KMS-11 (cell line): ENCODE results near the gene CD1D.

Experiments
- H2AFZ ChIP-seq: fragments of 200-600 bp; sonication (generic); 2 replicates; pipeline ENCODE4 v1.6.1; 2016; ENCODE audit warnings: antibody characterized with exemption, mixed run types, low read depth
- H3K27ac ChIP-seq: fragments of 200-600 bp; sonication (generic); 2 replicates; pipeline ENCODE4 v1.6.1; 2016; ENCODE audit warnings: mild to moderate bottlenecking, mixed run types
- H3K27me3 ChIP-seq: fragments of 200-600 bp; sonication (generic); 2 replicates; pipeline ENCODE4 v1.6.1; 2017; ENCODE audit warnings: mild to moderate bottlenecking, low read depth, mixed run types, moderate library complexity; ENCODE audit not compliant: insufficient read depth
- H3K36me3 ChIP-seq: fragments of 200-600 bp; sonication (generic); 2 replicates; pipeline ENCODE4 v1.6.1; 2017; ENCODE audit warnings: mild to moderate bottlenecking, mixed run types; ENCODE audit not compliant: insufficient read depth
- H3K4me1 ChIP-seq: fragments of 200-600 bp; sonication (generic); 2 replicates; pipeline ENCODE4 v1.6.1; 2016; ENCODE audit warnings: mild to moderate bottlenecking, low read depth, mixed run types; ENCODE audit not compliant: poor library complexity, severe bottlenecking
- H3K4me2 ChIP-seq: fragments of 200-600 bp; sonication (generic); 2 replicates; pipeline ENCODE4 v1.7.0; 2016; ENCODE audit warnings: mild to moderate bottlenecking, mixed run types
- H3K4me3 ChIP-seq: fragments of 200-600 bp; sonication (generic); IDR thresholded peaks from 2 replicates; pipeline ENCODE4 v1.6.1; 2017; ENCODE audit warnings: low read depth, low read length, mixed read lengths; ENCODE audit not compliant: insufficient read depth
- H3K79me2 ChIP-seq: fragments of 200-600 bp; sonication (generic); 2 replicates; pipeline ENCODE4 v1.6.1; 2016; ENCODE audit warnings: low read depth, mixed run types; ENCODE audit not compliant: insufficient read depth
- H3K9ac ChIP-seq: fragments of 200-600 bp; sonication (generic); 2 replicates; pipeline ENCODE4 v1.6.1; 2016; ENCODE audit warnings: mild to moderate bottlenecking, mixed run types
- H4K20me1 ChIP-seq: fragments of 200-600 bp; sonication (generic); 2 replicates; pipeline ENCODE4 v1.6.1; 2016; ENCODE audit warnings: mild to moderate bottlenecking, mixed run types; ENCODE audit not compliant: insufficient read depth
- CTCF ChIP-seq: fragments of 200-600 bp; sonication (generic); conservative IDR thresholded peaks from 2 replicates; pipeline ENCODE4 v1.6.1; 2017; ENCODE audit warnings: low read depth, mild to moderate bottlenecking, antibody characterized with exemption, low read length, moderate library complexity, mixed read lengths

Gene CD1D

GRCh38 chr1:158146165-158146564, 34.5 kb upstream of the CD1D start:
- Histone ChIP-seq H3K27me3 (0 out of 2 replicates have a peak, but pooled peaks cover 3% of the 10 kb centered on the region), H4K20me1 (no peaks in the 10 kb centered on the region), H3K4me1 (peaks cover 11% of the 10 kb centered on the region), H3K4me3 (no peak overlapping the region), H3K4me2 (no peak overlapping the region), H3K36me3 (no peaks in the 10 kb centered on the region), H2AFZ (no peak overlapping the region), H3K27ac (no peak overlapping the region), H3K79me2 (no peaks in the 10 kb centered on the region), H3K9ac (no peak overlapping the region)
- no peak for TF ChIP-seq CTCF

DNA sequence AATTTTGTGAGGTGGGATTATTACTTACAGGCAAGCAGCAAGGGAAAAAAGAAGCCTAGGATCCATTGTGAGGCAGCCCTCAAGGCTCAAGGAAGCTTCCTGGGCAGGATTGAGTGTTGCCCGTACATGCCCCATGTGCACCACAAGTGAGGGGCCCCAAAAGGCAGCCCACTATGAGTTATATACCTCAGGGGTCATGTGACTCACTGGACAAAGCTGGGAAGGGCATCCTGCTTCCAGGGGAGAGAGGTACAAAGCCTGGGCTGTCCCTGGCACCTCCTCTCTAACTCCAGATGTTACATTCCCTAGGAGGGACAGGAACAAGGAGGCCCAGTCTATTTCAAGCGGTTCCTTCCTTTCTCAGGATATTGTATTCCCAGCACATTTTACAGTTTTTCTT, 34.0 kb upstream of the CD1D start:
- Histone ChIP-seq H3K9ac (no peak overlapping the region), H4K20me1 (no peaks in the 10 kb centered on the region), H3K4me3 (no peak overlapping the region), H3K79me2 (no peaks in the 10 kb centered on the region), H3K27me3 (0 out of 2 replicates have a peak, but pooled peaks cover 3% of the 10 kb centered on the region), H3K4me2 (no peak overlapping the region), H3K4me1 (peaks cover 11% of the 10 kb centered on the region), H3K36me3 (no peaks in the 10 kb centered on the region), H2AFZ (no peak overlapping the region), H3K27ac (no peak overlapping the region)
- no peak for TF ChIP-seq CTCF

GRCh38 chr1:158147401-158147800, 33.3 kb upstream of the CD1D start:
- Histone ChIP-seq H3K9ac (no peak overlapping the region), H2AFZ (no peak overlapping the region), H4K20me1 (no peaks in the 10 kb centered on the region), H3K27ac (no peak overlapping the region), H3K79me2 (no peaks in the 10 kb centered on the region), H3K4me1 (peaks cover 11% of the 10 kb centered on the region), H3K4me2 (no peak overlapping the region), H3K4me3 (no peak overlapping the region), H3K27me3 (0 out of 2 replicates have a peak, but pooled peaks cover 3% of the 10 kb centered on the region), H3K36me3 (no peaks in the 10 kb centered on the region)
- TF ChIP-seq CTCF, result no peak

- Histone ChIP-seq H3K4me2 (no peak overlapping the region), H4K20me1 (no peaks in the 10 kb centered on the region), H2AFZ (peak overlapping the region; percentile 99; the same call in 1 of the 2 replicates)
Measured at GRCh38 chr1:158147869-158148268, 32.8 kb upstream of the CD1D start.

More at GRCh38 chr1:158147869-158148268, 32.8 kb upstream of the CD1D start:
- H3K36me3 ChIP-seq, result no peaks in the 10 kb centered on the region
- TF ChIP-seq CTCF, result no peak
- H3K4me3 ChIP-seq, result no peak overlapping the region
- peaks cover 11% of the 10 kb centered on the region for H3K4me1 ChIP-seq
- H3K27me3 ChIP-seq, result 0 out of 2 replicates have a peak, but pooled peaks cover 3% of the 10 kb centered on the region
- H3K9ac ChIP-seq, result no peak overlapping the region
- no peak overlapping the region for H3K27ac ChIP-seq
- no peaks in the 10 kb centered on the region for H3K79me2 ChIP-seq
